Parathyroid adenoma (tissue), 2 donors: ENCODE measurements around the gene RHEX.

Experiments used
- H2AFZ ChIP-seq: fragments of 300-600 bp; sonication (generic); one replicate; pipeline ENCODE4 v1.7.0; 2017; ENCODE audit warnings: antibody characterized with exemption, mild to moderate bottlenecking
- H3K27ac ChIP-seq: fragments of 300-600 bp; sonication (generic); one replicate; pipeline ENCODE4 v1.7.0; 2017
- H3K27me3 ChIP-seq: fragments of 300-600 bp; sonication (generic); one replicate; pipeline ENCODE4 v1.7.0; 2017; ENCODE audit warnings: low read length; ENCODE audit not compliant: control insufficient read depth, insufficient read depth
- H3K36me3 ChIP-seq: fragments of 300-600 bp; sonication (generic); one replicate; pipeline ENCODE4 v1.7.0; 2017; ENCODE audit warnings: low read length; ENCODE audit not compliant: control insufficient read depth, insufficient read depth
- H3K4me1 ChIP-seq: fragments of 300-600 bp; sonication (generic); one replicate; pipeline ENCODE4 v1.7.0; 2017; ENCODE audit warnings: control low read depth
- H3K4me2 ChIP-seq: fragments of 300-600 bp; sonication (generic); one replicate; pipeline ENCODE4 v1.7.0; 2017; ENCODE audit warnings: low read length
- H3K4me3 ChIP-seq: fragments of 300-600 bp; sonication (generic); one replicate; pipeline ENCODE4 v1.7.0; 2017; ENCODE audit warnings: low read depth, low read length
- H3K79me2 ChIP-seq: fragments of 300-600 bp; sonication (generic); one replicate; pipeline ENCODE4 v1.7.0; 2017; ENCODE audit warnings: control low read depth
- H3K9ac ChIP-seq: fragments of 300-600 bp; sonication (generic); one replicate; pipeline ENCODE4 v1.7.0; 2017; ENCODE audit warnings: mild to moderate bottlenecking
- H3K9me3 ChIP-seq: fragments of 300-600 bp; sonication (generic); one replicate; pipeline ENCODE4 v1.7.0; 2017; ENCODE audit warnings: low read length; ENCODE audit not compliant: control insufficient read depth
- TF ChIP-seq, protein P1 (sequence below): fragments of 300-600 bp; sonication (generic); IDR thresholded peaks from one replicate; pipeline ENCODE4 v1.7.0; 2017; ENCODE audit warnings: antibody characterized with exemption, mild to moderate bottlenecking
- donor health status: primary hyperparathyroidism.

The RHEX gene

DNA sequence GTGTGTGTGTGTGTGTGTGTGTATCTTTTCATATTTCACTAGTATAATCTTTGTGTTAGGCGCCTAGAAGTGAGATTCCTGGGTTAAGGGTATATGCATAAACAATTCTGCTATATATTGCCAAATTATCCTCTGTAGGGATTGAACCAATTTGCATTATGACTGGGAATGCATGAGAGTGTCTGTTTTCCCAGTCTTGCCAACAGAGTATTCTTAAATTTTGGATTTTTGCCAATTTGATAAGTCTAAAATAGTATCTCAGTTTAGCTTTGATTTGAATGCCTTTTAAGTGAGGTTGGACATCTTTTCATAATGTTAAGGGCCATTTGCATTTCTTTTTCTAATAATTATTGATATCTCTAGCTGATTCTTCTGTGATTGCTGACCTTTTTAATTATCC lies 72.4 kb downstream of the RHEX start:
- Histone ChIP-seq H3K4me2 (no peak overlapping the region), H3K27me3 (no peaks in the 10 kb centered on the region), H3K4me3 (no peak overlapping the region), H3K9ac (no peak overlapping the region), H3K79me2 (no peaks in the 10 kb centered on the region), H3K9me3 (no peaks in the 10 kb centered on the region), H2AFZ (no peak overlapping the region), H3K4me1 (no peaks in the 10 kb centered on the region), H3K36me3 (no peaks in the 10 kb centered on the region), H3K27ac (no peak overlapping the region)
- TF ChIP-seq, protein P1, sequence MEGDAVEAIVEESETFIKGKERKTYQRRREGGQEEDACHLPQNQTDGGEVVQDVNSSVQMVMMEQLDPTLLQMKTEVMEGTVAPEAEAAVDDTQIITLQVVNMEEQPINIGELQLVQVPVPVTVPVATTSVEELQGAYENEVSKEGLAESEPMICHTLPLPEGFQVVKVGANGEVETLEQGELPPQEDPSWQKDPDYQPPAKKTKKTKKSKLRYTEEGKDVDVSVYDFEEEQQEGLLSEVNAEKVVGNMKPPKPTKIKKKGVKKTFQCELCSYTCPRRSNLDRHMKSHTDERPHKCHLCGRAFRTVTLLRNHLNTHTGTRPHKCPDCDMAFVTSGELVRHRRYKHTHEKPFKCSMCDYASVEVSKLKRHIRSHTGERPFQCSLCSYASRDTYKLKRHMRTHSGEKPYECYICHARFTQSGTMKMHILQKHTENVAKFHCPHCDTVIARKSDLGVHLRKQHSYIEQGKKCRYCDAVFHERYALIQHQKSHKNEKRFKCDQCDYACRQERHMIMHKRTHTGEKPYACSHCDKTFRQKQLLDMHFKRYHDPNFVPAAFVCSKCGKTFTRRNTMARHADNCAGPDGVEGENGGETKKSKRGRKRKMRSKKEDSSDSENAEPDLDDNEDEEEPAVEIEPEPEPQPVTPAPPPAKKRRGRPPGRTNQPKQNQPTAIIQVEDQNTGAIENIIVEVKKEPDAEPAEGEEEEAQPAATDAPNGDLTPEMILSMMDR: no peak

DNA sequence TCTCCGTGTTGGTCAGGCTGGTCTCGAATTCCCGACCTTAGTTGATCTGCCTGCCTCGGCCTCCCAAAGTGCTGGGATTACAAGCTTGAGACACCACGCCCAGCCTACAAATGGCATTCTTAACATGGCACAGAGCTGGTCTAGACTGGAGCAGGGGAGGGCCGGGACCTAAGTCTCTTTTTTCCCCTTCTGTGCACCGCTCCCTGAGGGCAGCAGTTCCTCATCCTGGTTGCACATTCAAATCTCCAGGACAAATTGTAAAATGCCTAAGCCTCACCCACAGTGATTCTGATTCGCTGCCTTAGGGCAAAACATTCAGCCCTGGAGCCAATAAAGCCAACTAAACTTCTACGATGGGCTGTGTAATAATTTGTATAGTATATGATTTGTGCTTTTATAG lies 74.4 kb downstream of the RHEX start:
- no peaks in the 10 kb centered on the region for H3K79me2 ChIP-seq
- H3K4me1 ChIP-seq: no peaks in the 10 kb centered on the region
- no peaks in the 10 kb centered on the region for H3K9me3 ChIP-seq
- no peaks in the 10 kb centered on the region for H3K27me3 ChIP-seq
- TF ChIP-seq, protein P1: no peak
- no peak overlapping the region for H3K4me3 ChIP-seq
- no peaks in the 10 kb centered on the region for H3K36me3 ChIP-seq
- H3K9ac ChIP-seq: no peak overlapping the region
- no peak overlapping the region for H3K4me2 ChIP-seq
- H2AFZ ChIP-seq: no peak overlapping the region
- H3K27ac ChIP-seq: no peak overlapping the region

DNA sequence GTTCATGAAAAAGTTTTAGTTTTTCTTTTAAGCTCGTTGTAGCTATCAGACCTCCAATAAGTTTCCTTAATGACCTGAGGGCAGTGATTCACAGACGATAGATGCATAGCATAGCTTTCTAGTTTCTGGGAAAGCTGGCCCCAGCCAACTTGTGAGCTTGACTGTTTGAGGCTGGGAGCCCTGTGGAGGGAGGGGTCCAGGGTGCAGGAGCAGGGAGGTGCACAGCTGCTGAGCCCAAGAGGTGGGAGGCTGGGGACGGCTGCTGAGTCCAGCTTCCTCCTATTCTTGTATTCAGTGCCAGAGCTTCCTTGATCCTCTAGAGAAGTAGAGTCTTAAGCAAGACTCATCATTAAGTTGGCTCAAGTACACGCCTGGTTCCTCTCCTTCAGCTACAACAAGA lies 75.2 kb downstream of the RHEX start:
- no peaks in the 10 kb centered on the region for H3K79me2 ChIP-seq
- TF ChIP-seq, protein P1: no peak
- H3K4me1 ChIP-seq: no peaks in the 10 kb centered on the region
- H2AFZ ChIP-seq: no peak overlapping the region
- H3K4me3 ChIP-seq: no peak overlapping the region
- no peaks in the 10 kb centered on the region for H3K9me3 ChIP-seq
- no peaks in the 10 kb centered on the region for H3K27me3 ChIP-seq
- H3K4me2 ChIP-seq: no peak overlapping the region
- H3K27ac ChIP-seq: no peak overlapping the region
- no peak overlapping the region for H3K9ac ChIP-seq
- no peaks in the 10 kb centered on the region for H3K36me3 ChIP-seq

DNA sequence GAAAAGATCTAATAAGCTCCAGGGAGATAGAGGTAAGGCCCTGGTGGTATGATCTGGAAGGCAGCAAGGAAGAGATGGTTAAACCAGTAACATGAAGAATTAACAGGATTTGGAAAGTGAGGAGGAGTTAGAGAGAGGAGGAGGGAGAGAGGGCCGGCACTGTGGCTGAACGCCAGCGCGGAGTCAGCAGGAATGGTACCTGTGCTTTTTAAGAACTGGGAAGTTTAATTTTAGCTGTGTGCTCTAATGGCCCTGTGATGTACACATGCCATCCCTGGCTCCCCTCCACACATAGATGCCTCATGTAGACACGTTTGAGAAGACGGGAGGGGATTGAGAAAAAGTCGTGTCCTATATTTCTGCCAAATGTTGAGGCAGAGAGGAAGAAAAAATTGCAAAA lies 78.1 kb downstream of the RHEX start:
- Histone ChIP-seq H3K36me3 (no peaks in the 10 kb centered on the region), H3K4me2 (no peak overlapping the region), H2AFZ (no peak overlapping the region), H3K9me3 (no peaks in the 10 kb centered on the region), H3K27me3 (no peaks in the 10 kb centered on the region), H3K79me2 (no peaks in the 10 kb centered on the region), H3K4me1 (no peaks in the 10 kb centered on the region), H3K27ac (no peak overlapping the region), H3K4me3 (no peak overlapping the region), H3K9ac (no peak overlapping the region)
- TF ChIP-seq, protein P1: no peak

DNA sequence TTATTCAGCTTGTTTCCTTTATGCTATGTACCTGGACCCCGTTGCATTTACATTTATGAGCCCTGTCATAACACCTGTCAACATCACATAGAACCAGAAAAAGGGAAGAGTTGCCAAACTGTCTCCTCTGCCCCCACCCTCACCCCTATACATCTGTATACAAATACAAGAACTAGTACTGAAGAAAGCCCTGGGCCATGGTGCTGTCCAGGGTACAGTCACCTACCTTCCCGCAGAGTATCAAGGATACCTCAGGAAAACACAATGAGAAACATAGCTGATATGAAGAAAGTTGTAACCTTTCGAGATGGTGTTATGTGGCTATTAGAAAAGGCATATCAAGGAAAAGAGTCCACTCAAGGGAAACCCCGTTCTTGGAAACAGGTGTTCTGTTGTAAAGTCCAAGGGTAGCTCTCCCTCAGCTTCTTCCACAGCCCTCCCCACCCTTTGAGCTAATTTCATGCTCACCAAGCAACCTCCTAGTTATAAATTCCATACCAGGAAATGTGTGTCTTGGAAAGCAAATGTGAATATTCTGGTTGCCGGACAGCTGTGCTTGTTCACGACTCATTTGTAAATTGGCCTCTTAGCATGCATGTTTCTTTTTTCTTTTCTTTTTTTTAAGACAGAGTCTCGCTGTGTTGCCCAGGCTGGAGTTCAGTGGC lies 80.9 kb downstream of the RHEX start:
- Histone ChIP-seq H3K79me2 (no peaks in the 10 kb centered on the region), H3K4me2 (no peak overlapping the region), H3K9ac (no peak overlapping the region), H3K27me3 (no peaks in the 10 kb centered on the region), H3K36me3 (no peaks in the 10 kb centered on the region), H3K4me3 (no peak overlapping the region), H3K9me3 (no peaks in the 10 kb centered on the region), H3K27ac (no peak overlapping the region), H2AFZ (no peak overlapping the region), H3K4me1 (no peaks in the 10 kb centered on the region)
- TF ChIP-seq, protein P1: no peak
